ENCODE measurements around the gene TBC1D22A. TPM values are rescaled to one million over a fixed set of nuclear protein-coding genes. Genes with fewer than 3 reads are reported as not detected.

TBC1D22A gene
- total and polyA plus RNA-seq, 2 donors from 2014 or later: 24.6 to 39.4 TPM

- no peak overlapping the region for H3K4me3 ChIP-seq (ENCODE audit: low read length in 3 of 3)
- DNase-seq (peak in 2 of 5 donors; percentile 31 to 49), FAIRE-seq (no peak)
- H3K4me1 ChIP-seq (ENCODE audit: control insufficient read depth in 2 of 3, insufficient read depth in 2 of 3, low read depth in 1 of 3, low read length in 3 of 3): peaks cover 0 to 5% (median 2%) of the 10 kb centered on the region in 3 donors
- no peaks in the 10 kb centered on the region for H3K9me3 ChIP-seq (ENCODE audit: control insufficient read depth in 2 of 3, insufficient read depth in 1 of 3, low read length in 3 of 3)
- TF ChIP-seq CTCF (IDR thresholded peaks at IDR 0.05; ENCODE audit: borderline replicate concordance, extremely low read depth, insufficient read depth): no peak
- intact Hi-C loops (cut with DNase I): no loop called here
- peaks cover 0 to 4% (median 2%) of the 10 kb centered on the region in 3 donors for H3K36me3 ChIP-seq (ENCODE audit: control insufficient read depth in 2 of 3, insufficient read depth in 3 of 3, low read length in 3 of 3)
- no peaks in the 10 kb centered on the region for H3K27me3 ChIP-seq (ENCODE audit: control insufficient read depth, insufficient read depth, low read length)
- H3K9ac ChIP-seq (ENCODE audit: low read length in 3 of 3): no peak overlapping the region
- peak overlapping the region; percentile 33 to 41 for H3K27ac ChIP-seq (ENCODE audit: low read depth in 2 of 2, low read length in 2 of 2)
These were observed 208.1 kb downstream of the TBC1D22A start for GRCh38 chr22:46970411-46971098.

GRCh38 chr22:46971099-46971763, 208.8 kb downstream of the TBC1D22A start:
- Histone ChIP-seq H3K4me3 (ENCODE audit: low read length in 3 of 3) (no peak overlapping the region), H3K9me3 (ENCODE audit: control insufficient read depth in 2 of 3, insufficient read depth in 1 of 3, low read length in 3 of 3) (no peaks in the 10 kb centered on the region), H3K9ac (ENCODE audit: low read length in 3 of 3) (no peak overlapping the region), H3K27me3 (ENCODE audit: control insufficient read depth, insufficient read depth, low read length) (no peaks in the 10 kb centered on the region), H3K4me1 (ENCODE audit: control insufficient read depth in 2 of 3, insufficient read depth in 2 of 3, low read depth in 1 of 3, low read length in 3 of 3) (peaks cover 0 to 5% (median 2%) of the 10 kb centered on the region in 3 donors), H3K27ac (ENCODE audit: low read depth in 2 of 2, low read length in 2 of 2) (peak overlapping the region; percentile 40 to 41), H3K36me3 (ENCODE audit: control insufficient read depth in 2 of 3, insufficient read depth in 3 of 3, low read length in 3 of 3) (peaks cover 0 to 4% (median 2%) of the 10 kb centered on the region in 3 donors)
- peak; percentile 65 to 90 (median 76) for DNase-seq
- TF ChIP-seq CTCF (IDR thresholded peaks at IDR 0.05; ENCODE audit: borderline replicate concordance, extremely low read depth, insufficient read depth): no peak
- intact Hi-C loops (cut with DNase I): no loop called here
- no peak for FAIRE-seq

GRCh38 chr22:46971764-46972125, 209.3 kb downstream of the TBC1D22A start:
- FAIRE-seq: no peak
- peak in 2 of 5 donors; percentile 52 to 60 for DNase-seq
- Histone ChIP-seq H3K4me3 (ENCODE audit: low read length in 3 of 3) (no peak overlapping the region), H3K9me3 (ENCODE audit: control insufficient read depth in 2 of 3, insufficient read depth in 1 of 3, low read length in 3 of 3) (no peaks in the 10 kb centered on the region), H3K36me3 (ENCODE audit: control insufficient read depth in 2 of 3, insufficient read depth in 3 of 3, low read length in 3 of 3) (peaks cover 0 to 4% (median 2%) of the 10 kb centered on the region in 3 donors), H3K27ac (ENCODE audit: low read depth in 2 of 2, low read length in 2 of 2) (peak overlapping the region; percentile 40 to 41), H3K9ac (ENCODE audit: low read length in 3 of 3) (no peak overlapping the region), H3K27me3 (ENCODE audit: control insufficient read depth, insufficient read depth, low read length) (no peaks in the 10 kb centered on the region), H3K4me1 (ENCODE audit: control insufficient read depth in 2 of 3, insufficient read depth in 2 of 3, low read depth in 1 of 3, low read length in 3 of 3) (peaks cover 0 to 5% (median 2%) of the 10 kb centered on the region in 3 donors)
- intact Hi-C loops (cut with DNase I): no loop called here
- no peak for TF ChIP-seq CTCF (IDR thresholded peaks at IDR 0.05; ENCODE audit: borderline replicate concordance, extremely low read depth, insufficient read depth)
